Spinal cord (tissue), 10 donors: ENCODE data around the gene ANKRD33. TPM values are rescaled to one million over a fixed set of nuclear protein-coding genes. Genes with fewer than 3 reads are reported as not detected.

ENCODE experiments used
- DNase-seq, 6 donors: peaks; one replicate each; pipeline versions ENCODE4 v3.0.0 to v3.0.0-alpha.2; 2013 to 2015; ENCODE audit warnings: low spot score in 6 of 6, low read depth in 4 of 6
- H3K27ac ChIP-seq: one replicate; pipeline ENCODE4 v1.5.1; 2013; ENCODE audit warnings: low read depth, low read length, control low read depth
- H3K27me3 ChIP-seq: one replicate; pipeline ENCODE4 v1.6.1; 2013; ENCODE audit warnings: low read length; ENCODE audit not compliant: control insufficient read depth, insufficient read depth
- H3K36me3 ChIP-seq: one replicate; pipeline ENCODE4 v1.6.1; 2013; ENCODE audit warnings: low read length; ENCODE audit not compliant: control insufficient read depth, insufficient read depth
- H3K4me1 ChIP-seq: one replicate; pipeline ENCODE4 v1.6.1; 2013; ENCODE audit warnings: low read length; ENCODE audit not compliant: control insufficient read depth, insufficient read depth
- H3K4me3 ChIP-seq: one replicate; pipeline ENCODE4 v1.5.1; 2013; ENCODE audit warnings: low read depth, low read length, control low read depth
- H3K9me3 ChIP-seq: one replicate; pipeline ENCODE4 v1.6.1; 2013; ENCODE audit warnings: low read length; ENCODE audit not compliant: control insufficient read depth, insufficient read depth
- WGBS: methylation state at CpG from one replicate; pipeline ENCODE4 v1.1.5; 2013; ENCODE audit warnings: missing lambda C conversion rate; ENCODE audit not compliant: insufficient coverage; 5-methylcytosine and 5-hydroxymethylcytosine counted together
- polyA plus RNA-seq, 2 donors: library from polyadenylated mRNA; unstranded; fragments of 120-200 nt; gene quantifications; one replicate each; pipeline ENCODE4 v1.2.1, GENCODE V29; 2013; ENCODE audit not compliant: insufficient read length in 2 of 2
- total RNA-seq, 2 donors: library from RNA; depleted of rRNA in 1 of 2; stranded (reverse); fragments of 120-200 nt in 1 of 2; fragments of >200 nt in 1 of 2; gene quantifications; one replicate each; pipeline versions ENCODE4 v1.2.3 to v1.2.4, GENCODE V29; 2013 to 2014
- donor health status: healthy.

The ANKRD33 gene
- total and polyA plus RNA-seq, 4 donors: 0.14 to 0.21 (median 0.17) TPM; not detected in 1

GRCh38 chr12:51860986-51861385 is 26.9 kb upstream of the ANKRD33 start:
- 100% methylated on average over 1 of the region's 3 CpGs for WGBS
- no peak overlapping the region for H3K4me3 ChIP-seq
- H3K4me1 ChIP-seq: peaks cover 38% of the 10 kb centered on the region
- DNase-seq: no peak
- no peak overlapping the region for H3K27ac ChIP-seq
- no peaks in the 10 kb centered on the region for H3K9me3 ChIP-seq
- H3K36me3 ChIP-seq: no peaks in the 10 kb centered on the region
- H3K27me3 ChIP-seq: no peaks in the 10 kb centered on the region

- 57% methylated on average over 4 of the region's 4 CpGs for whole genome bisulfite sequencing
- DNase-seq: no peak
- Histone ChIP-seq H3K9me3 (no peaks in the 10 kb centered on the region), H3K27me3 (no peaks in the 10 kb centered on the region), H3K4me3 (no peak overlapping the region), H3K4me1 (peaks cover 32% of the 10 kb centered on the region), H3K27ac (no peak overlapping the region), H3K36me3 (no peaks in the 10 kb centered on the region)
Observed at GRCh38 chr12:51862947-51863346, 25.0 kb upstream of the ANKRD33 start.

- Histone ChIP-seq H3K27ac (peak overlapping the region; percentile 47), H3K4me3 (peak overlapping the region; percentile 54), H3K4me1 (peaks cover 37% of the 10 kb centered on the region), H3K9me3 (no peaks in the 10 kb centered on the region), H3K36me3 (no peaks in the 10 kb centered on the region), H3K27me3 (no peaks in the 10 kb centered on the region)
- no peak for DNase-seq
- WGBS: 6% methylated on average over 6 of the region's 17 CpGs
Observed at GRCh38 chr12:51863363-51863932, 24.5 kb upstream of the ANKRD33 start.

- Histone ChIP-seq H3K27me3 (peaks cover 2% of the 10 kb centered on the region), H3K4me3 (peak overlapping the region; percentile 54), H3K4me1 (peaks cover 44% of the 10 kb centered on the region), H3K36me3 (no peaks in the 10 kb centered on the region), H3K9me3 (no peaks in the 10 kb centered on the region), H3K27ac (peak overlapping the region; percentile 57)
- WGBS: under 1% methylated on average over 49 of the region's 53 CpGs
- peak in 5 of 6 donors; percentile 48 to 94 (median 70) for DNase-seq
Observed at GRCh38 chr12:51863933-51864832, 23.7 kb upstream of the ANKRD33 start.

GRCh38 chr12:51864833-51865670 is 22.9 kb upstream of the ANKRD33 start:
- Histone ChIP-seq H3K9me3 (no peaks in the 10 kb centered on the region), H3K4me3 (peak overlapping the region; percentile 54), H3K27ac (peak overlapping the region; percentile 57), H3K4me1 (peaks cover 52% of the 10 kb centered on the region), H3K27me3 (peaks cover 6% of the 10 kb centered on the region), H3K36me3 (no peaks in the 10 kb centered on the region)
- WGBS: 54% methylated on average over 5 of the region's 12 CpGs
- DNase-seq: no peak

GRCh38 chr12:51865757-51866270 is 22.1 kb upstream of the ANKRD33 start:
- no peaks in the 10 kb centered on the region for H3K36me3 ChIP-seq
- no peaks in the 10 kb centered on the region for H3K9me3 ChIP-seq
- H3K27me3 ChIP-seq: peaks cover 6% of the 10 kb centered on the region
- WGBS: 73% methylated on average over 7 of the region's 7 CpGs
- H3K27ac ChIP-seq: no peak overlapping the region
- no peak overlapping the region for H3K4me3 ChIP-seq
- DNase-seq: no peak
- H3K4me1 ChIP-seq: peaks cover 56% of the 10 kb centered on the region

GRCh38 chr12:51866324-51866723 is 21.6 kb upstream of the ANKRD33 start:
- Histone ChIP-seq H3K36me3 (no peaks in the 10 kb centered on the region), H3K27me3 (peaks cover 6% of the 10 kb centered on the region), H3K27ac (no peak overlapping the region), H3K4me3 (no peak overlapping the region), H3K9me3 (no peaks in the 10 kb centered on the region), H3K4me1 (peaks cover 56% of the 10 kb centered on the region)
- DNase-seq: no peak
- no CpG with 5 or more reads among the region's 4 CpGs for WGBS

- Histone ChIP-seq H3K27me3 (peaks cover 6% of the 10 kb centered on the region), H3K36me3 (no peaks in the 10 kb centered on the region), H3K9me3 (no peaks in the 10 kb centered on the region), H3K4me3 (no peak overlapping the region), H3K4me1 (peaks cover 56% of the 10 kb centered on the region), H3K27ac (no peak overlapping the region)
- no peak for DNase-seq
- 93% methylated on average over 2 of the region's 8 CpGs for WGBS
Observed at GRCh38 chr12:51866762-51867161, 21.1 kb upstream of the ANKRD33 start.

GRCh38 chr12:51867371-51867770 is 20.5 kb upstream of the ANKRD33 start:
- Histone ChIP-seq H3K36me3 (no peaks in the 10 kb centered on the region), H3K9me3 (no peaks in the 10 kb centered on the region), H3K4me3 (no peak overlapping the region), H3K27me3 (peaks cover 9% of the 10 kb centered on the region), H3K27ac (no peak overlapping the region), H3K4me1 (peaks cover 56% of the 10 kb centered on the region)
- no peak for DNase-seq
